ENCODE results near the gene RBM18.

The RBM18 gene, protein sequence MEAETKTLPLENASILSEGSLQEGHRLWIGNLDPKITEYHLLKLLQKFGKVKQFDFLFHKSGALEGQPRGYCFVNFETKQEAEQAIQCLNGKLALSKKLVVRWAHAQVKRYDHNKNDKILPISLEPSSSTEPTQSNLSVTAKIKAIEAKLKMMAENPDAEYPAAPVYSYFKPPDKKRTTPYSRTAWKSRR

GRCh38 chr9:122264360-122265148 lies at the start of gene RBM18, which contains the start of gene MRRF:
RBM18 (minus strand) TSS chr9:122264840; CDS start chr9:122261492, 3,348 bp downstream.
MRRF (plus strand) TSS chr9:122264882; CDS start chr9:122270892, 6,010 bp downstream.
- in situ Hi-C loops (cut with MboI; ENCODE audit: low sequenced_read_pairs): no loop called here

DNA sequence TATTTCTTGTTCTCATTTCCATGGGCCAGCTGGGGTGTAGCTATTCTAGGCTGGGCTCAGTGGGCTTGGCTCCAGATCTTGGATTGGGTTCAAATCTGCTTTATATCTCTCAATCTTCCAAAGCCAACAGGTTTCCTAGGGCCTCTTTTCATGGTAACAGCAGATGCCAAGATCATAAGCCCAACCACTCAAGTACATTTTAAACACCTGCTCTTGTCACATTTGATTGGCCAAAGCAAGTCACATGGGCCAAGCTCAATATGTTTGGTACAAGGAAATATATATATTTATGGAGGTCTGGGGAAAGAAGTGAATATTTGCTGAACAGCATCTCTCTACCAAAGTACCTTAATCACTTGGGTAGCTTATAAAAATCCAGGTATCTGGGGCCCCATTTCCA lies 49.5 kb upstream of the RBM18 start:
- in situ Hi-C loops (cut with MboI; ENCODE audit: low sequenced_read_pairs): no loop called here

GRCh38 chr9:122309861-122310260 lies 45.2 kb upstream of the RBM18 start:
- in situ Hi-C loops (cut with MboI; ENCODE audit: low sequenced_read_pairs): no loop called here

DNA sequence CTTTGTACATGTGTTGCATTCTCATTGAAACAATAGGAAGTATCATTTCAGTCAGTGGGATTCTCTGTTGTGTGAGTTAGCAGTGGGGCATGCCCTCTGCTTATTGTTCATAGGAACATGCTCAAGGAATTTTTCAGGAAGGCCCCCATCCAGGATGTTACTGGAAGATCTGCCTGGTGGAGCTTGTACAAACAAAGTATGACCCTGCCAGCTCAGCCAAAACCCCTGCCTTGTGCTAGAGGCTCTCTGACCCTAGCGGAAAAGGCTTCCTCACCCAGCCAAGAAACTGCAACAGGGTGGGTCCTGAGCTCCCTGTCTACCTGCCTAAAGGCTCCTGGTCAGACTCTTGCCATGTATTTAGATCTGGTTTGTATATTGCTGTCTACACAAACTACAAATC lies 43.3 kb upstream of the RBM18 start:
- in situ Hi-C loops (cut with MboI; ENCODE audit: low sequenced_read_pairs): no loop called here

DNA sequence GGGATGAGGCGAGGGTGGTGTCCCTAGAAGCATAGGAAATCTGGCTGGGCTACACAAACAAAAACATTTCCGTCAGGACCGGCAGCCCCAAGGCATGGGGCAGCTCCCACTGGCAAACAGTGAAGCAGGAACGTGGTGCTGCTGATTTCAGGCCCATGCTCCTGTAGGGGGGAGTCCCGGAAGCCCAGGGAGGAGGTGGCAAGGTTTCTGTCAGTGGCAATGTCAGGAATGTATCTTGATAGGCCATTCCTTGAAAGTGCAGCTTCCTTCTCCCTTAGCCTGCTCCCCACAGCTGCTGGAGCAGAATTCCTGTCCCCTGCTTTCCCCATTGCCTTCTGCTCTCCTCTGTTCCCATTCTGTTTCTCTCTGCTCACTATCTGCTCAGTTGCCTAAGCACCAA lies 42.4 kb upstream of the RBM18 start:
- in situ Hi-C loops (cut with MboI; ENCODE audit: low sequenced_read_pairs): no loop called here

DNA sequence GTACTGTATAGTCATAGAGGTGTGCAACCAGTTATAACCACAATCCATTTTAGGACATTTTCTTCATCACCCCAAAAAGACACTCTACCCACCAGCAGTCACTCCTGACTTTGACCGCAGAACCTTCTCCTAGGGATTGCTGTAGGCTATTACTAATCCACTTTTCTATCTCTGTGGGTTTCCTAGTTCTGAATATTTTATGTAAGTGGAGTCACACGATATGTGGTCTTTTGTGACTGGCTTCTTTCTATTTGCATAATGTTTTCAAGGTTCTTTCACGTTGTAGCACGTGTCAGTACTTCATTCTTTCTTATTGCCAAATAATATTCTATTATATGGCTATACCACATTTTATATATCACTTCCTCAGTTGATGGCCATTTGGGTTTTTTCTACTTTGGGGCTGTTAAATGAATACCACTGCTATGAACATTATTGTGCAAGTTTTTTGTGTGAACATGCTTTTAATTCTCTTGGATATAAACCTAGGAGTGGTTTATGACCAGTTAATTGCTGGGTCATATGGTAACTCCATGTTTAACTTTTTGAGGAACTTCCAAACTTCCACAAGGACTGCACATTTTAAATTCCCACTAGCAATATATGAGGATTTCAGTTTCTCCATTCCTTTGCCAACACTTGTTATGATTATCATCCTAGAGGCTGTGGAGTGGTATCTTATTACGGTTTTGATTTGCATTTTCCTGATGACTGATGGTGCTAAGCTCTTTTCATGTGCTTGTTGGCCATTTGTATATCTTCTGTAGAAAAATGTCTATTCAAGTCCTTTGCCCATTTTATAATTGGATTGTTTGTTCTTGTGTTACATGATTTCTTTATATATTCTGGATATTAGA lies 37.8 kb upstream of the RBM18 start:
- in situ Hi-C loops (cut with MboI; ENCODE audit: low sequenced_read_pairs): no loop called here

GRCh38 chr9:122297512-122297911 lies 32.9 kb upstream of the RBM18 start:
- in situ Hi-C loops (cut with MboI; ENCODE audit: low sequenced_read_pairs): no loop called here

- in situ Hi-C loops (cut with MboI; ENCODE audit: low sequenced_read_pairs): no loop called here
Measured at GRCh38 chr9:122294531-122294930, 29.9 kb upstream of the RBM18 start.

GRCh38 chr9:122291458-122291857 lies 26.8 kb upstream of the RBM18 start:
- in situ Hi-C loops (cut with MboI; ENCODE audit: low sequenced_read_pairs): no loop called here

GRCh38 chr9:122287214-122287720 lies 22.6 kb upstream of the RBM18 start:
- in situ Hi-C loops (cut with MboI; ENCODE audit: low sequenced_read_pairs): no loop called here

- in situ Hi-C loops (cut with MboI; ENCODE audit: low sequenced_read_pairs): no loop called here
Measured at GRCh38 chr9:122286764-122287163, 22.1 kb upstream of the RBM18 start.

GRCh38 chr9:122281368-122281767 lies 16.7 kb upstream of the RBM18 start:
- in situ Hi-C loops (cut with MboI; ENCODE audit: low sequenced_read_pairs): no loop called here

- in situ Hi-C loops (cut with MboI; ENCODE audit: low sequenced_read_pairs): no loop called here
Measured at GRCh38 chr9:122277285-122277897, 12.8 kb upstream of the RBM18 start.

- in situ Hi-C loops (cut with MboI; ENCODE audit: low sequenced_read_pairs): no loop called here
Measured at GRCh38 chr9:122276096-122276495, 11.5 kb upstream of the RBM18 start.

GRCh38 chr9:122274055-122274454 lies 9.4 kb upstream of the RBM18 start:
- in situ Hi-C loops (cut with MboI; ENCODE audit: low sequenced_read_pairs): no loop called here

DNA sequence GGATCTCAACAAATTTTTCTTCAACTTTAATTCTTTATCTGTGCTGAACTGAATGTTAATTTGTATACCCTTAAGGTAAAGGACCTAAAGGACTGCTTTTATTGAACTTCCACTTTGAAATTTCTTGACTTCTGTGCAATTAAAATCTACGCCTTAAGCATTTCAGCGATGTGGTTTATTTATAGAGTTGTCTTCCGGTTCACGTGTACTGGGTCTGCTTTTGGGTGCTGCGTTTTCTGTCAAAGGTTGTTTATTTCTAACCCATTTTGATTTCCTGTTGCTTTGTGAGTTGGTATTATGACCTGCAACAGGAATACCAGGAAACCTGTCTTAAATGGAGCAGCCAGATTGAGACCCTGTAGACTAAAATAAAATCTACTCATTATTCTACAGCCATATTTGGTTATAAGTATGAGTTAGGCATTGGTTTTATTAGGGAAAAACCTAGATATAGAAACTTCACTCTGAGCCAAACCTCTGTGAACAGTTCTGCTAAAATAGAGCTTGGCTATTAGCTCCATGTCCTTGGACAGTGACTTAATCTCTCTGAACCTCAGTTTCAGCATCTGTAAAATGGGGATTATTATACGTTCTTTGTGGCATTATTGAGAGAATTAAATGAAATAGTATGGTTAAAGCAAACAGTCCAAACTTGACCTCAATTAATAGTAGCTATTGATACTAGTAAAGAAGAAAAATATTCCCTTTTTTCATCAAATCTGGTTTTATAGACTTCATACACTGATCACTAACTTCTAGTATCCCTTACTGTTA lies 3.6 kb upstream of the RBM18 start:
- in situ Hi-C loops (cut with MboI; ENCODE audit: low sequenced_read_pairs): no loop called here

GRCh38 chr9:122265149-122265915 lies 692 bp upstream of the RBM18 start:
- in situ Hi-C loops (cut with MboI; ENCODE audit: low sequenced_read_pairs): no loop called here

GRCh38 chr9:122263699-122264349 lies 816 bp downstream of the RBM18 start:
- in situ Hi-C loops (cut with MboI; ENCODE audit: low sequenced_read_pairs): no loop called here

GRCh38 chr9:122262073-122262472 lies 2.6 kb downstream of the RBM18 start:
- in situ Hi-C loops (cut with MboI; ENCODE audit: low sequenced_read_pairs): no loop called here
